COLO668 (cell line): ENCODE results near the gene SFXN4.
"Not testable (repeated sequence)": the region's sequence is repeated elsewhere in the genome, so short reads cannot be mapped to it uniquely, and the experiment has no call there.

Experiments used
- DNase-seq: peaks from one replicate; lab custom pipeline; 2025; ENCODE audit not compliant: unreplicated experiment; lab: John Stamatoyannopoulos, UW

The SFXN4 gene

GRCh38 chr10:119113751-119114732, 51.5 kb downstream of the SFXN4 start:
- DNase-seq: no peak

GRCh38 chr10:119112056-119112455, 53.5 kb downstream of the SFXN4 start:
- no peak for DNase-seq

DNA sequence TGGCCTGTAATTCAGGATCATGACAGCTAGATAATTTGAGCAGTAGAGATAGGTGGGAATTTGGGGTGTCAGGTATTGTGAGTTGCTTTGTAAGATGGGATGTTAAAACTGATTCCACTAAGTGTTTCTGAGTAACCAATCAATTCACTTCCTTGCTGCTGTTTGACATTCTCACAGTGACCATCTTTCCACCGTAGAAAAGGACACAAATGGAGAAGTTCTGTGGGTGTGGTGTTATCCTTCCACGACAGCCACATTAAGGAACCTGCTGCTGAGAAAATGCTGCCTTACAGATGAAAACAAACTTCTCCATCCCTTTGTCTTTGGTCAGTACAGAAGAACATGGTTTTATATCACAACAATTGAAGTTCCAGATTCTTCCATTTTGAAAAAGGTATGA, 57.7 kb downstream of the SFXN4 start:
- not testable (repeated sequence) for DNase-seq

DNA sequence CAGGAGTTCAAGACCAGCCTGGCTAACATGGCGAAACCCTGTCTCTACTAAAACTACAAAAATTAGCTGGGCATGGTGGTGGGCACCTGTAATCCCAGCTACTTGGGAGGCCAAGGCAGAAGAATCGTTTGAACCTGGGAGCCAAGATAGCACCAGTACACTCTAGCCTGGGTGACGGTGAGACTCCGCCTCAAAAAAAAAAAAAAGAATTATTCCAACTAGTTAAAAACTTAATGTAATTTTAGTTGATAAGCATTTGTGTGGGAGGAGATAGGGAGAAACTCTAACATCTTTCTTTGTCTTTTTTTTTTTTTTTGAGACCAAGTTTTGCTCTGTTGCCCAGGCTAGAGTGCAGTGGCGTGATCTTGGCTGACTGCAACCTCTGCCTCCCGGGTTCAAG, 58.4 kb downstream of the SFXN4 start:
- not testable (repeated sequence) for DNase-seq

- DNase-seq: not testable (repeated sequence)
These were observed 59.6 kb downstream of the SFXN4 start for GRCh38 chr10:119105899-119106298.

- no peak for DNase-seq
These were observed 60.4 kb downstream of the SFXN4 start for GRCh38 chr10:119105155-119105554.

GRCh38 chr10:119104654-119105015, 60.9 kb downstream of the SFXN4 start:
- no peak for DNase-seq

DNA sequence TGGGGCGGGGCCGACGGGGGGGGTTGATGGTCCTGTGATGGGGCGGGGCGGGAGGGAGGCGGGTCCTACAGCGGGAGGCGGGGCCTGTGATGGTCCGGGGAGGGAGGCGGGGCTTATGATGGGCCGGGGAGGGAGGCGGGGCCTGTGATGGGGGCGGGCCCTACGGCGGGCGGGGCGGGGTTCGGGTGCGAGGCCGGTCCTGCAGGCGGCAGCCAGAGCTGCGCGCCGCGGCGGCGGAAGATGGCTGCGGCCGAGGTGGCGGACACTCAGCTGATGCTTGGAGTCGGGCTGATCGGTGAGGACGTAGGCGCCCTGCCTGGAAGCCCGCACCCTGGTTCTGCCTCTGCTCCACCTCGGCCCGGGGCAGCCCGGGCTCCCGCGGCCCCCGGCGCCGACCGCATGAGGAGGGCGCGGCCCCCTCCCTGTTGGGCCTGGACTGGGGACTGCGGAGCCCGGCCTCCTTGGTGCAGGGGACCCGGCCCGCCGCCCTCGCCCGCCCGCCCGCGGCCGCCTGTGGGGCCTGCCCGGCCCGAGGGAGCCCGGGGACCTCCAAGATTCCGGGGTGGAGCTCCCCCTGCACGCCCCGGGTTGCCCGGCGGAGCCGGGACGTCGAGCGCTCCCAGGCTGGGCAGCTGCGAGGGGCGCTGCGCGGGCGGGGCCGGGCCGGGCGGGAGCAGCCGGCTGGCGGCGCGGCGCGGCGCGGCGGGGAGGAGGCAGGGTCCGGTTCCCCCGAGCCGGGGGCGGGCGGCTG, 61.4 kb downstream of the SFXN4 start, which contains the start of gene DENND10:
Gene DENND10 (plus strand): TSS at position 211 of the 751 bp plus-strand sequence. CDS start 30 bp downstream, at position 241.
- DNase-seq: peak; percentile 66

DNA sequence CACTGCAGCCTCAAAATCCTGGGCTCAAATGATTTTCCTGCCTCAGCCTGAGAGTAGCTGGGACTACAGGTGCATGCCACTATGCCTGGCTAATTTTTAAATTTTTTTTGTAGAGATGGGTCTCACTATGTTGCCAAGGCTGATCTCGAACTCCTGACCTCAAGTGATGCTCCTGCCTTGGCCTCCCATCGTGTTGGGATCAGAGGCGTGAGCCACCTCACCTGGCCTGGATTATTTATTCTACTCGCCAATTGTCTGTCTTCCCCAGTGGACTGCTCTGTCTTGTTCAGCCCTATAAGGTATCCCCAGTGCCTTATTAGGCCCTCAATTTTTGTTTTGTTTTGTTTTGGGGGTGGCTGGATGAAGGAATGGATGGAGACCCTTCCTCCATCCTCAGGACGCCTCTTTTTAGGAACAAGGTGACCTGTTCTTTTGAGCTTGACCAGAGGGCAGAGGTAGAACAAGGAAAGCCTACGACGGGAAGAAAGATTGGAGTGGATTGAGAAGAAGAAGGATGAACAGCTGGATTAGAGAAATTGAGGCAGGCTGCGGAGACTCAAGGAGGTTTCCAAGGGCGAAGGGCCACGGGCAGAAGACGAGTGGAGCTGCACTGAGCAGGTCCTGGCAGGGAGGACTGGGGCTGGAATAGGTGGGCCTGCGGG, 62.1 kb downstream of the SFXN4 start:
- no peak for DNase-seq

DNA sequence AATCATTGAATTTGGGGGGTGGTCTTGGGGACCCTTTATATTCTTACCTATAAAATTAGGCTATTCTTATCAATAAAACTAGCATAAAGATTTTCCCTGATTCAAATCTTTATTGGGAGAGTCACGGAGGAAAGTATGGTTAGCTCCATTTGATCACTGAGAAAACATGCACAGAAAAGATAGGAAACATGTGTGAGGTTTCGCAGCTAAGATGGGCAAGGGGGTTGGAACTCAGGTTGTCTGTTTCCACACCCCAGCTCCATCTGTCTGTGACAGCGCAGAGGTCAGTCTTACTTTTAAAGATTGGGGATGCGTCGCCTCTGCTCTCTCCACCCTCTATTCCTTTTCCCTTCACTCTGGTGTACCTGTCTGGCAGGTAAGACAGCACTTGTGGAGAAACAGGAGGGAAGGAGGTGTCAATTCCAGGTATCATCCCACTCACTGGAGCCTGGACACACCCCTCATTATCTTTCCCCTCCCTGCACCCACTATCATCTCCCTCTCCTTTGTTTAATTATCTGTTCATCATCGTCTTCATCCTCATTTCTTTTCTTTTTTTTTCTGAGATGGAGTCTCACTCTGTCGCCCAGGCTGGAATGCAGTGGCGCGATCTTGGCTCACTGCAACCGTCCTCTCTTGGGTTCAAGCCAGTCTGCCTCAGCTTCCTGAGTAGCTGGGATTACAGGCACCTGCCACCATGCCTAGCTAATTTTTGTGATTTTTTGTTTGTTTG, 64.0 kb downstream of the SFXN4 start:
- peak; percentile 0 for DNase-seq

DNA sequence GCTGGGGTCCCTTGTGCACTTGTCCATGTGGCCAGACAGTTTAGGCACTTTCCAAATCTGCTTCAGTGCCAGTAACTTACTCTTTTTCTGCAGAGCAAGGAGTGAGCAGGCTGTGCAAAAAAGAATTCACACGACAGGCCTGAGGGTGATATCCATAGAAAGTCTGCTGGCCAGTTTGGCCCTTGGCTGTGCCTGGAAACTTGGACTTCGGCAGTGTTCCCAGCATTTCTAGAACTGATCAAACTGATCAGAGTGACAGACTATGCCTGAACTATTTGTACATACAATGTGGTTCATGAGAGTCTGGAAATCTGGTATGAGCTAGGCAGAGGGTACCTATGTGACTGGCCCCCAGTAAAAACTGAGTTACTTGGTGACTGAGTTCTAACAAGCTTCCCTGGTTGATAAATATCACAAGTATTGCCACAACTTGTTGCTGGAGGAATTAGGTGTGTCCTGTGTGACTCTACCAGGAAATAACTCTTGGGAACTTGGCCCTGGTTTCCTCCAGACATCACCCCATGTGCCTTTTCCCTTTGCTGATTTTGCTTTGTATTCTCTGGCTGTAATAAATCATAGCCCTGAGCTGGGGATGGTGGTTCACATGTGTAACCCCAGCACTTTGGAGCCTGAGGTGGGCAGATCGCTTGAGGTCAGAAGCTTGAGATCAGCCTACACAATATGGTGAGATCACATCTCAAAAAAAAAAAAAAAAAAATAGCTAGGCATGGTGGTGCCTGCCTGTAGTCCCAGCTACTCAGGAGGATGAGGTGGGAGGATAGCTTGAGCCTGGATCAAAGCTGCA, 64.9 kb downstream of the SFXN4 start:
- no peak for DNase-seq

- no peak for DNase-seq
These were observed 66.9 kb downstream of the SFXN4 start for GRCh38 chr10:119098576-119098975.

GRCh38 chr10:119096641-119097415, 68.7 kb downstream of the SFXN4 start:
- DNase-seq: not testable (repeated sequence)

- DNase-seq: no peak
These were observed 69.9 kb downstream of the SFXN4 start for GRCh38 chr10:119095640-119096039.

GRCh38 chr10:119090968-119091367, 74.5 kb downstream of the SFXN4 start:
- DNase-seq: peak; percentile 0
